Omental fat pad (tissue), 4 donors: ENCODE measurements around the gene MISP. TPM values are rescaled to one million over a fixed set of nuclear protein-coding genes. Genes with fewer than 3 reads are reported as not detected.

Experiments used
- ATAC-seq: fragments of 150-250 bp; one replicate; pipeline ENCODE4 v1.9.1; 2016; ENCODE audit warnings: mild to moderate bottlenecking, moderate library complexity; ENCODE audit not compliant: low FRiP score
- DNase-seq: peaks from one replicate; pipeline ENCODE4 v3.0.0-alpha.2; 2019; ENCODE audit warnings: low spot score
- CTCF ChIP-seq, 3 donors: fragments of 450-650 bp; IDR thresholded peaks; one replicate each; pipeline ENCODE4 v1.5.1; 2016 to 2017; ENCODE audit warnings: antibody characterized with exemption in 3 of 3, mild to moderate bottlenecking in 3 of 3, moderate library complexity in 2 of 3
- total RNA-seq, 4 donors: library from RNA; depleted of rRNA; stranded (reverse); fragments of >200 nt; gene quantifications; one replicate each; pipeline ENCODE4 v1.1.0, GENCODE V29; 2016

The MISP gene
- total RNA-seq, 4 donors from 2014 or later = 1.4 to 9.6 (median 3.2) TPM; not detected in 1

- ATAC-seq = no peak
- no peak for DNase-seq
- TF ChIP-seq CTCF (IDR thresholded peaks at IDR 0.05) = no peak
These were observed 47.6 kb downstream of the MISP start for GRCh38 chr19:798415-799075.

GRCh38 chr19:799076-799881 lies 48.4 kb downstream of the MISP start:
- no peak for TF ChIP-seq CTCF (IDR thresholded peaks at IDR 0.05)
- ATAC-seq (no peak), DNase-seq (no peak)

- ATAC-seq = no peak
- no peak for TF ChIP-seq CTCF (IDR thresholded peaks at IDR 0.05)
- no peak for DNase-seq
These were observed 49.6 kb downstream of the MISP start for GRCh38 chr19:800360-801029.

GRCh38 chr19:801030-801860 lies 50.3 kb downstream of the MISP start:
- no peak for ATAC-seq
- no peak for DNase-seq
- TF ChIP-seq CTCF (IDR thresholded peaks at IDR 0.05) = no peak

- no peak for ATAC-seq
- DNase-seq = no peak
These were observed 51.1 kb downstream of the MISP start for GRCh38 chr19:801861-802497.

More at GRCh38 chr19:801861-802497, 51.1 kb downstream of the MISP start:
- no peak for TF ChIP-seq CTCF (IDR thresholded peaks at IDR 0.05)
